ENCODE measurements around the gene GPR27.

Gene GPR27

DNA sequence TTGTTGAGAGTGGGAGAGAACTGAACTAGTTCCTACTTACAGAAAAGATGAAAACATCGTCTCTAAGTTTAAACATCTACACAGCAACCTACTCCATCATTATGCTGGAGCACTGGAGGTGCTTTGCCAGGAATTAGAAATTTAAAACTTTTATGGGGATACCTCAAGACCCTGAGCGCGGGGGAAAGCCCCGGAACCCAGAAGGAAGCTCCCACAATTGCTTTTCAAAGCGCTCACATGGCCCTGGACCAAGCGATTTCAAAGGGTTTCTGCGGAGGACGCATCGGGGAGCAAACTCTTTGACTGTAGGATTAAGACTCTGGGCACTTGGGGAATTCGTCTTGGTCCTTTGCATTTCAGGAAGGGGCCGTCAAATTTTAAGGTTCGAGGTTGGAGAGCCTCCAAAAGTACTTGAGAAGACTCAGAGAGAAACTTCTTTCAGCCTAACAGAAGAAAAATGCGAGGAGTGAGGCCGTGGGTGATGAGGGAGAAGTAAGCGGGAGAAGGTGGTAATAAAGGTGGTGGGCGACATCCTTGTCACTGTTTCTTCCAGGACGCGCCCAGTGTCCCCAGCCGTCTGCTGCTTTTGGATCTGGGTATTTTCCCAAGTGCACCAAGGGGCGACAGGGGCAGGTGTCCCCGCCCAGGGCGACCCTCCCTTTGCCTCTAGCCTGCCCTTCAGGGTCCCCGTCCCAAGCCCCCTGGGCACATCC, 30.7 kb downstream of the GPR27 start:
- peaks cover 20% of the 10 kb centered on the region for H3K4me1 Mint-ChIP-seq
- H3K9me3 Mint-ChIP-seq: no peaks in the 10 kb centered on the region
- H3K36me3 Mint-ChIP-seq (ENCODE audit: low read depth): no peaks in the 10 kb centered on the region
- H3K4me3 Mint-ChIP-seq: peak overlapping the region; percentile 75 to 82 (median 79)
- peaks cover 86% of the 10 kb centered on the region for H3K27me3 Mint-ChIP-seq (ENCODE audit: low read depth)
- TF ChIP-seq, protein P1, sequence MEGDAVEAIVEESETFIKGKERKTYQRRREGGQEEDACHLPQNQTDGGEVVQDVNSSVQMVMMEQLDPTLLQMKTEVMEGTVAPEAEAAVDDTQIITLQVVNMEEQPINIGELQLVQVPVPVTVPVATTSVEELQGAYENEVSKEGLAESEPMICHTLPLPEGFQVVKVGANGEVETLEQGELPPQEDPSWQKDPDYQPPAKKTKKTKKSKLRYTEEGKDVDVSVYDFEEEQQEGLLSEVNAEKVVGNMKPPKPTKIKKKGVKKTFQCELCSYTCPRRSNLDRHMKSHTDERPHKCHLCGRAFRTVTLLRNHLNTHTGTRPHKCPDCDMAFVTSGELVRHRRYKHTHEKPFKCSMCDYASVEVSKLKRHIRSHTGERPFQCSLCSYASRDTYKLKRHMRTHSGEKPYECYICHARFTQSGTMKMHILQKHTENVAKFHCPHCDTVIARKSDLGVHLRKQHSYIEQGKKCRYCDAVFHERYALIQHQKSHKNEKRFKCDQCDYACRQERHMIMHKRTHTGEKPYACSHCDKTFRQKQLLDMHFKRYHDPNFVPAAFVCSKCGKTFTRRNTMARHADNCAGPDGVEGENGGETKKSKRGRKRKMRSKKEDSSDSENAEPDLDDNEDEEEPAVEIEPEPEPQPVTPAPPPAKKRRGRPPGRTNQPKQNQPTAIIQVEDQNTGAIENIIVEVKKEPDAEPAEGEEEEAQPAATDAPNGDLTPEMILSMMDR (IDR thresholded peaks at IDR 0.05; ENCODE audit: unreplicated experiment in 3 of 3): no peak
- H3K27ac Mint-ChIP-seq: no peak overlapping the region

GRCh38 chr3:71784914-71785531, 31.4 kb downstream of the GPR27 start, which contains the start of gene PROK2:
Gene PROK2 (minus strand): TSS chr3:71785148. CDS start chr3:71785052, 96 bp downstream.
- Mint-ChIP-seq H3K27me3 (ENCODE audit: low read depth) (peaks cover 86% of the 10 kb centered on the region), H3K4me3 (peak within 1 kb of the TSS; percentile 77 to 87 (median 84)), H3K36me3 (ENCODE audit: low read depth) (no peaks in the 10 kb centered on the region), H3K4me1 (peaks cover 20% of the 10 kb centered on the region), H3K9me3 (no peaks in the 10 kb centered on the region), H3K27ac (no peak within 1 kb of the TSS)
- TF ChIP-seq, protein P1 (IDR thresholded peaks at IDR 0.05; ENCODE audit: unreplicated experiment in 3 of 3): no peak

- Mint-ChIP-seq H3K9me3 (no peaks in the 10 kb centered on the region), H3K27ac (no peak overlapping the region), H3K4me1 (peaks cover 20% of the 10 kb centered on the region), H3K36me3 (ENCODE audit: low read depth) (no peaks in the 10 kb centered on the region), H3K4me3 (peak overlapping the region; percentile 77 to 87 (median 84)), H3K27me3 (ENCODE audit: low read depth) (peaks cover 84% of the 10 kb centered on the region)
- TF ChIP-seq, protein P1 (IDR thresholded peaks at IDR 0.05; ENCODE audit: unreplicated experiment in 3 of 3): no peak
Observed at GRCh38 chr3:71785532-71786216, 32.0 kb downstream of the GPR27 start.

- no peaks in the 10 kb centered on the region for H3K36me3 Mint-ChIP-seq (ENCODE audit: low read depth)
- no peak overlapping the region for H3K27ac Mint-ChIP-seq
- H3K9me3 Mint-ChIP-seq: no peaks in the 10 kb centered on the region
- TF ChIP-seq, protein P1 (IDR thresholded peaks at IDR 0.05; ENCODE audit: unreplicated experiment in 3 of 3): no peak
- peaks cover 20% of the 10 kb centered on the region for H3K4me1 Mint-ChIP-seq
- peak overlapping the region; percentile 77 to 87 (median 84) for H3K4me3 Mint-ChIP-seq
- H3K27me3 Mint-ChIP-seq (ENCODE audit: low read depth): peaks cover 84% of the 10 kb centered on the region
Observed at GRCh38 chr3:71786217-71786549, 32.5 kb downstream of the GPR27 start.

GRCh38 chr3:71786551-71786950, 32.9 kb downstream of the GPR27 start:
- Mint-ChIP-seq H3K27ac (no peak overlapping the region), H3K4me1 (peaks cover 20% of the 10 kb centered on the region), H3K4me3 (no peak overlapping the region), H3K36me3 (ENCODE audit: low read depth) (no peaks in the 10 kb centered on the region), H3K9me3 (no peaks in the 10 kb centered on the region), H3K27me3 (ENCODE audit: low read depth) (peaks cover 84% of the 10 kb centered on the region)
- TF ChIP-seq, protein P1 (IDR thresholded peaks at IDR 0.05; ENCODE audit: unreplicated experiment in 3 of 3): no peak

Measured in nephron (organoid).